DOHH2 (cell line): ENCODE results near the gene MEX3C.

Experiments
- H3F3A ChIP-seq: fragments of 200-600 bp; sonication (generic), shearing (Covaris generic); 2 replicates; pipeline ENCODE4 v1.6.0; 2016; ENCODE audit warnings: antibody characterized with exemption, mild to moderate bottlenecking; ENCODE audit not compliant: control insufficient read depth, insufficient read depth
- H3K27ac ChIP-seq: fragments of 200-600 bp; sonication (generic); 2 replicates; pipeline ENCODE4 v1.5.1; 2014; ENCODE audit warnings: low read depth, mild to moderate bottlenecking, low read length, moderate library complexity
- H3K27me3 ChIP-seq: fragments of 200-600 bp; sonication (generic); 2 replicates; pipeline ENCODE4 v1.6.1; 2014; ENCODE audit warnings: mild to moderate bottlenecking, low read length, mixed read lengths; ENCODE audit not compliant: control insufficient read depth
- H3K36me3 ChIP-seq: fragments of 200-600 bp; sonication (generic); 2 replicates; pipeline ENCODE4 v1.6.1; 2014; ENCODE audit warnings: mild to moderate bottlenecking, low read length, moderate library complexity, mixed read lengths; ENCODE audit not compliant: control insufficient read depth
- H3K4me1 ChIP-seq: fragments of 200-600 bp; sonication (generic); 2 replicates; pipeline ENCODE4 v1.6.1; 2014; ENCODE audit warnings: mild to moderate bottlenecking, low read length, mixed read lengths; ENCODE audit not compliant: control insufficient read depth
- H3K4me2 ChIP-seq: fragments of 200-600 bp; sonication (generic); 2 replicates; pipeline ENCODE4 v1.6.0; 2014; ENCODE audit warnings: mild to moderate bottlenecking, low read length, moderate library complexity
- H3K4me3 ChIP-seq: fragments of 200-600 bp; sonication (generic); 2 replicates; pipeline ENCODE4 v1.5.1; 2014; ENCODE audit warnings: mild to moderate bottlenecking, low read length, mixed read lengths
- H3K79me2 ChIP-seq: fragments of 200-600 bp; sonication (generic); 2 replicates; pipeline ENCODE4 v1.6.1; 2014; ENCODE audit warnings: mild to moderate bottlenecking, low read length, mixed read lengths; ENCODE audit not compliant: control insufficient read depth
- H3K9me2 ChIP-seq: fragments of 200-600 bp; sonication (generic); replicated peaks from 2 replicates; pipeline ENCODE4 v1.6.1; 2014; ENCODE audit warnings: mild to moderate bottlenecking, low read length, mixed read lengths; ENCODE audit not compliant: control insufficient read depth
- H3K9me3 ChIP-seq: fragments of 200-600 bp; sonication (generic); 2 replicates; pipeline ENCODE4 v1.6.1; 2014; ENCODE audit warnings: antibody characterized with exemption, low read length, mixed read lengths; ENCODE audit not compliant: control insufficient read depth, insufficient read depth
- H4K20me1 ChIP-seq: fragments of 200-600 bp; sonication (generic); 2 replicates; pipeline ENCODE4 v1.6.0; 2014; ENCODE audit warnings: low read depth, mild to moderate bottlenecking, antibody characterized with exemption, low read length, moderate library complexity; ENCODE audit not compliant: control insufficient read depth, insufficient read depth
- CTCF ChIP-seq: fragments of 200-600 bp; sonication (generic); IDR thresholded peaks from one replicate; pipeline ENCODE4 v1.5.1; 2014; ENCODE audit warnings: antibody characterized with exemption, mild to moderate bottlenecking, low read depth, low read length; ENCODE audit not compliant: poor library complexity, severe bottlenecking
- EZH2phosphoT487 ChIP-seq: fragments of 200-600 bp; sonication (generic); IDR thresholded peaks from 2 replicates; pipeline ENCODE4 v1.6.1; 2017; ENCODE audit warnings: borderline replicate concordance, mild to moderate bottlenecking, antibody characterized with exemption, low read length, moderate library complexity, mixed read lengths

Gene MEX3C

GRCh38 chr18:51134721-51135120 lies 62.8 kb downstream of the MEX3C start:
- H3K27me3 ChIP-seq = no peaks in the 10 kb centered on the region
- H3K4me1 ChIP-seq = no peaks in the 10 kb centered on the region
- H4K20me1 ChIP-seq = no peaks in the 10 kb centered on the region
- no peak overlapping the region for H3K4me2 ChIP-seq
- H3F3A ChIP-seq = peaks cover 11% of the 10 kb centered on the region
- H3K79me2 ChIP-seq = no peaks in the 10 kb centered on the region
- no peaks in the 10 kb centered on the region for H3K36me3 ChIP-seq
- no peak overlapping the region for H3K27ac ChIP-seq
- H3K9me2 ChIP-seq = no peaks in the 10 kb centered on the region
- no peaks in the 10 kb centered on the region; the same call in 1 of the 2 replicates for H3K9me3 ChIP-seq
- H3K4me3 ChIP-seq = no peak overlapping the region
- TF ChIP-seq CTCF (no peak), EZH2phosphoT487 (no peak)

- H3F3A ChIP-seq = peaks cover 11% of the 10 kb centered on the region
- H3K27ac ChIP-seq = no peak overlapping the region
- no peaks in the 10 kb centered on the region for H4K20me1 ChIP-seq
- H3K4me3 ChIP-seq = no peak overlapping the region
- no peaks in the 10 kb centered on the region; the same call in 1 of the 2 replicates for H3K9me3 ChIP-seq
- no peaks in the 10 kb centered on the region for H3K4me1 ChIP-seq
- H3K36me3 ChIP-seq = no peaks in the 10 kb centered on the region
- H3K27me3 ChIP-seq = no peaks in the 10 kb centered on the region
- no peak overlapping the region for H3K4me2 ChIP-seq
- no peaks in the 10 kb centered on the region for H3K9me2 ChIP-seq
- TF ChIP-seq CTCF = no peak
- no peak for TF ChIP-seq EZH2phosphoT487
- no peaks in the 10 kb centered on the region for H3K79me2 ChIP-seq
These were observed 63.8 kb downstream of the MEX3C start for GRCh38 chr18:51133580-51134160.

GRCh38 chr18:51132256-51132935 lies 65.1 kb downstream of the MEX3C start:
- H3K27me3 ChIP-seq = no peaks in the 10 kb centered on the region
- peaks cover 11% of the 10 kb centered on the region for H3F3A ChIP-seq
- H3K4me1 ChIP-seq = no peaks in the 10 kb centered on the region
- H3K36me3 ChIP-seq = no peaks in the 10 kb centered on the region
- H3K4me3 ChIP-seq = no peak overlapping the region
- no peaks in the 10 kb centered on the region for H4K20me1 ChIP-seq
- H3K4me2 ChIP-seq = no peak overlapping the region
- H3K9me3 ChIP-seq = no peaks in the 10 kb centered on the region; the same call in 1 of the 2 replicates
- H3K79me2 ChIP-seq = no peaks in the 10 kb centered on the region
- H3K9me2 ChIP-seq = no peaks in the 10 kb centered on the region
- no peak overlapping the region for H3K27ac ChIP-seq
- TF ChIP-seq CTCF = no peak
